ENCODE results near the gene FOXD1. TPM values are rescaled to one million over a fixed set of nuclear protein-coding genes. Genes with fewer than 3 reads are reported as not detected.
"Not testable (repeated sequence)": the region's sequence is repeated elsewhere in the genome, so short reads cannot be mapped to it uniquely, and the experiment has no call there.

The FOXD1 gene
- total RNA-seq, 3 donors from 2014 or later (not counting 1 experiment from before 2014, with no cell fraction given) = 0.31 to 0.63 (median 0.41) TPM

GRCh38 chr5:73411936-73412596 is 36.5 kb downstream of the FOXD1 start:
- H3K27ac ChIP-seq (ENCODE audit: low read length) = no peak overlapping the region
- no peaks in the 10 kb centered on the region for H3K4me1 ChIP-seq (ENCODE audit: control insufficient read depth, insufficient read depth, low read length)
- ATAC-seq (no peak), DNase-seq (no peak)
- peaks cover 10% of the 10 kb centered on the region for H3K27me3 ChIP-seq (ENCODE audit: control insufficient read depth, insufficient read depth, low read length)
- Mint-ChIP-seq H3K36me3 (peaks cover 4% of the 10 kb centered on the region), H3K4me3 (no peak overlapping the region), H3K27ac (no peak overlapping the region), H3K9me3 (peaks cover 0 to 2% of the 10 kb centered on the region in 2 donors), H3K4me1 (no peaks in the 10 kb centered on the region), H3K27me3 (ENCODE audit: low read depth in 2 of 2) (peaks cover 38 to 54% of the 10 kb centered on the region in 2 donors)
- H3K36me3 ChIP-seq (ENCODE audit: control insufficient read depth, insufficient read depth, low read length) = no peaks in the 10 kb centered on the region
- TF ChIP-seq CTCF (IDR thresholded peaks at IDR 0.05) = no peak
- intact Hi-C loops (cut with micrococcal nuclease) = no loop called here
- WGBS (ENCODE audit: insufficient coverage) = 63% methylated on average over 5 of the region's 5 CpGs
- no peaks in the 10 kb centered on the region for H3K9me3 ChIP-seq (ENCODE audit: control insufficient read depth, insufficient read depth, low read length)
- H3K4me3 ChIP-seq (ENCODE audit: low read length) = no peak overlapping the region

- H3K4me3 ChIP-seq (ENCODE audit: low read length); H3K4me1 ChIP-seq (ENCODE audit: control insufficient read depth, insufficient read depth, low read length); H3K27ac ChIP-seq (ENCODE audit: low read length); intact Hi-C loops (cut with micrococcal nuclease); H3K27ac Mint-ChIP-seq; H3K36me3 ChIP-seq (ENCODE audit: control insufficient read depth, insufficient read depth, low read length); H3K4me1 Mint-ChIP-seq; H3K27me3 ChIP-seq (ENCODE audit: control insufficient read depth, insufficient read depth, low read length); H3K4me3 Mint-ChIP-seq; H3K9me3 Mint-ChIP-seq; H3K36me3 Mint-ChIP-seq; DNase-seq; H3K9me3 ChIP-seq (ENCODE audit: control insufficient read depth, insufficient read depth, low read length); ATAC-seq: not testable (repeated sequence)
- H3K27me3 Mint-ChIP-seq (ENCODE audit: low read depth in 2 of 2) = peaks cover 25 to 44% of the 10 kb centered on the region in 2 donors
- 98% methylated on average over 14 of the region's 18 CpGs for WGBS (ENCODE audit: insufficient coverage)
These were observed 38.6 kb downstream of the FOXD1 start for GRCh38 chr5:73409927-73410326.

- H3K4me3 ChIP-seq (ENCODE audit: low read length) = no peak overlapping the region
These were observed 42.9 kb downstream of the FOXD1 start for GRCh38 chr5:73405691-73406090.

GRCh38 chr5:73399775-73400174 is 48.8 kb downstream of the FOXD1 start:
- Histone ChIP-seq H3K4me1 (ENCODE audit: control insufficient read depth, insufficient read depth, low read length) (no peaks in the 10 kb centered on the region), H3K9me3 (ENCODE audit: control insufficient read depth, insufficient read depth, low read length) (no peaks in the 10 kb centered on the region), H3K27ac (ENCODE audit: low read length) (no peak overlapping the region), H3K27me3 (ENCODE audit: control insufficient read depth, insufficient read depth, low read length) (peaks cover 7% of the 10 kb centered on the region), H3K36me3 (ENCODE audit: control insufficient read depth, insufficient read depth, low read length) (no peaks in the 10 kb centered on the region), H3K4me3 (ENCODE audit: low read length) (no peak overlapping the region)
- Mint-ChIP-seq H3K27me3 (ENCODE audit: low read depth in 2 of 2) (peaks cover 20 to 73% of the 10 kb centered on the region in 2 donors), H3K4me1 (no peaks in the 10 kb centered on the region), H3K36me3 (no peaks in the 10 kb centered on the region), H3K27ac (no peak overlapping the region), H3K4me3 (no peak overlapping the region), H3K9me3 (peaks cover 2% of the 10 kb centered on the region in 2 donors)
- ATAC-seq (no peak), DNase-seq (no peak)
- intact Hi-C loops (cut with micrococcal nuclease) = no loop called here
- no peak for TF ChIP-seq CTCF (IDR thresholded peaks at IDR 0.05)

More at GRCh38 chr5:73405691-73406090, 42.9 kb downstream of the FOXD1 start:
- no peaks in the 10 kb centered on the region for H3K4me1 Mint-ChIP-seq
- no peaks in the 10 kb centered on the region for H3K36me3 Mint-ChIP-seq
- 0% methylated on average over 1 of the region's 1 CpG for WGBS (ENCODE audit: insufficient coverage)
- ATAC-seq (no peak), DNase-seq (no peak)
- H3K9me3 Mint-ChIP-seq = no peaks in the 10 kb centered on the region
- H3K4me1 ChIP-seq (ENCODE audit: control insufficient read depth, insufficient read depth, low read length) = no peaks in the 10 kb centered on the region
- H3K27ac Mint-ChIP-seq = no peak overlapping the region
- H3K27me3 ChIP-seq (ENCODE audit: control insufficient read depth, insufficient read depth, low read length) = no peaks in the 10 kb centered on the region
- H3K4me3 Mint-ChIP-seq = no peak overlapping the region
- no peaks in the 10 kb centered on the region for H3K36me3 ChIP-seq (ENCODE audit: control insufficient read depth, insufficient read depth, low read length)
- H3K27me3 Mint-ChIP-seq (ENCODE audit: low read depth in 2 of 2) = peaks cover 18 to 41% of the 10 kb centered on the region in 2 donors
- TF ChIP-seq CTCF (IDR thresholded peaks at IDR 0.05) = no peak
- intact Hi-C loops (cut with micrococcal nuclease) = no loop called here
- H3K27ac ChIP-seq (ENCODE audit: low read length) = no peak overlapping the region
- H3K9me3 ChIP-seq (ENCODE audit: control insufficient read depth, insufficient read depth, low read length) = no peaks in the 10 kb centered on the region

Other genes starting within 250 kb of the FOXD1 start
- 100 to 1,000 TPM; 364 to 423 (median 391) TPM for gene BTF3, start 49.7 kb upstream of the FOXD1 start, total RNA-seq
- gene ANKRA2, start 116.9 kb upstream of the FOXD1 start, total RNA-seq = 10 to 100 TPM; 37.4 to 44.4 (median 41.9) TPM
- 10 to 100 TPM; 33.0 to 46.5 (median 40.9) TPM for gene UTP15, start 117.0 kb upstream of the FOXD1 start, total RNA-seq
- gene ARHGEF28, start 177.4 kb upstream of the FOXD1 start, total RNA-seq = 1 to 10 TPM; 2.3 to 7.1 (median 5.8) TPM

Data from natural killer cell (primary cell).